SK-N-SH (cell line): ENCODE results near the gene GRK5. TPM values are rescaled to one million over a fixed set of nuclear protein-coding genes. Genes with fewer than 3 reads are reported as not detected.

ENCODE experiments used
- CTCF ChIA-PET: fragments of 300-600, 350-600 bp; formaldehyde crosslinking; extraction: SDS; loops from one replicate; lab custom pipeline; 2021; lab: Yijun Ruan, JAX
- POLR2A ChIA-PET: fragments of 350-600 bp; sonication (Branson Sonifier 250); formaldehyde crosslinking; extraction: SDS; loops from one replicate; lab custom pipeline; 2020; ENCODE audit warnings: antibody characterized with exemption, inconsistent platforms; lab: Yijun Ruan, JAX
- DNase-seq: peaks from one replicate; pipeline ENCODE4 v3.0.0; 2012
- H2AFZ ChIP-seq: fragments of 200-600 bp; sonication (generic); 2 replicates; pipeline ENCODE4 v1.8.1; 2016; ENCODE audit warnings: antibody characterized with exemption, mild to moderate bottlenecking, low read depth
- H3F3A ChIP-seq: fragments of 200-600 bp; sonication (generic); replicated peaks from 2 replicates; pipeline ENCODE3; 2016; ENCODE audit warnings: antibody characterized with exemption, mild to moderate bottlenecking; ENCODE audit not compliant: insufficient read depth
- H3K27ac ChIP-seq, 2 experiments: fragments of 200-500 bp in 1 of 2; fragments of 200-600 bp in 1 of 2; sonication (Bioruptor generic) in 1 of 2; sonication (generic), shearing (Covaris generic) in 1 of 2; 2 replicates each; pipeline versions ENCODE4 v1.5.1 to v1.6.1; 2014 to 2016; ENCODE audit warnings: low read depth in 2 of 2, inconsistent platforms in 1 of 2, low read length in 1 of 2, mild to moderate bottlenecking in 1 of 2, mixed read lengths in 1 of 2
- H3K27me3 ChIP-seq: fragments of 200-600 bp; sonication (generic), shearing (Covaris generic); 2 replicates; pipeline ENCODE4 v1.6.1; 2016; ENCODE audit warnings: mixed run types; ENCODE audit not compliant: insufficient read depth
- H3K36me3 ChIP-seq, 2 experiments: fragments of 200-500 bp in 1 of 2; fragments of 200-600 bp in 1 of 2; sonication (Bioruptor generic) in 1 of 2; sonication (generic) in 1 of 2; replicated peaks in 1 of 2; 2 replicates each; pipeline versions ENCODE3 to v1.5.1; 2014 to 2016; ENCODE audit warnings: low read length in 1 of 2, mild to moderate bottlenecking in 1 of 2; ENCODE audit not compliant: insufficient read depth in 2 of 2, control insufficient read depth in 1 of 2
- H3K4me1 ChIP-seq, 2 experiments: fragments of 200-500 bp in 1 of 2; fragments of 200-600 bp in 1 of 2; sonication (Bioruptor generic) in 1 of 2; sonication (generic), shearing (Covaris generic) in 1 of 2; 2 replicates each; pipeline versions ENCODE4 v1.5.1 to v1.6.1; 2014 to 2016; ENCODE audit warnings: low read depth in 1 of 2, low read length in 1 of 2, mixed run types in 1 of 2; ENCODE audit not compliant: insufficient read depth in 2 of 2, control insufficient read depth in 1 of 2
- H3K4me2 ChIP-seq: fragments of 200-600 bp; sonication (generic), shearing (Covaris generic); 2 replicates; pipeline ENCODE4 v1.6.1; 2017; ENCODE audit warnings: mixed run types
- H3K4me3 ChIP-seq, 2 experiments: fragments of 200-500 bp in 1 of 2; fragments of 200-600 bp in 1 of 2; sonication (Bioruptor generic) in 1 of 2; sonication (generic), shearing (Covaris generic) in 1 of 2; 2 replicates each; pipeline versions ENCODE4 v1.5.1 to v1.8.1; 2014 to 2016; ENCODE audit warnings: low read depth in 2 of 2, inconsistent platforms in 1 of 2, low read length in 1 of 2, mild to moderate bottlenecking in 1 of 2, mixed read lengths in 1 of 2, moderate library complexity in 1 of 2
- H3K79me2 ChIP-seq: fragments of 200-600 bp; sonication (generic); 2 replicates; pipeline ENCODE4 v1.8.1; 2017; ENCODE audit warnings: mild to moderate bottlenecking; ENCODE audit not compliant: insufficient read depth
- H3K9ac ChIP-seq: fragments of 200-600 bp; sonication (generic); 2 replicates; pipeline ENCODE4 v1.6.1; 2017; ENCODE audit warnings: mixed run types
- H3K9me2 ChIP-seq: fragments of 200-600 bp; sonication (generic); 2 replicates; pipeline ENCODE4 v1.6.1; 2017; ENCODE audit warnings: mixed run types
- H3K9me3 ChIP-seq: fragments of 200-600 bp; sonication (generic); 2 replicates; pipeline ENCODE4 v1.6.1; 2017; ENCODE audit warnings: mixed run types, mild to moderate bottlenecking, moderate library complexity
- H4K20me1 ChIP-seq: fragments of 200-600 bp; sonication (generic); 2 replicates; pipeline ENCODE4 v1.6.1; 2017; ENCODE audit warnings: mild to moderate bottlenecking, mixed run types; ENCODE audit not compliant: insufficient read depth
- EP300 ChIP-seq, 2 experiments: IDR thresholded peaks; 2 replicates each; pipeline versions ENCODE4 v1.4.0 to v1.6.1; 2012; ENCODE audit warnings: borderline replicate concordance in 1 of 2, low read depth in 1 of 2, low read length in 1 of 2
- EZH2phosphoT487 ChIP-seq: fragments of 200-600 bp; sonication (generic); IDR thresholded peaks from 2 replicates; pipeline ENCODE4 v1.6.1; 2017; ENCODE audit warnings: low read depth, mixed run types, mild to moderate bottlenecking, antibody characterized with exemption, moderate library complexity, borderline replicate concordance
- FOXM1 ChIP-seq: IDR thresholded peaks from 2 replicates; pipeline ENCODE4 v1.4.0; 2012; ENCODE audit warnings: low read depth, mild to moderate bottlenecking
- GABPA ChIP-seq: IDR thresholded peaks from 2 replicates; pipeline ENCODE4 v1.4.0; 2012; ENCODE audit warnings: low read depth, mild to moderate bottlenecking
- MEF2A ChIP-seq: IDR thresholded peaks from 2 replicates; pipeline ENCODE4 v1.4.0; 2012; ENCODE audit warnings: low read depth, borderline replicate concordance
- PBX3 ChIP-seq: IDR thresholded peaks from 2 replicates; pipeline ENCODE4; 2012
- RAD21 ChIP-seq: IDR thresholded peaks from 2 replicates; pipeline ENCODE4 v1.6.1; 2012; ENCODE audit warnings: mild to moderate bottlenecking, low read length
- RCOR1 ChIP-seq: fragments of 150-350 bp; IDR thresholded peaks from 2 replicates; pipeline ENCODE4 v1.6.1; 2017; ENCODE audit warnings: antibody characterized with exemption, low read length
- RXRA ChIP-seq: IDR thresholded peaks from 2 replicates; pipeline ENCODE4 v1.4.0; 2012; ENCODE audit warnings: low read depth, mild to moderate bottlenecking, borderline replicate concordance
- TAF1 ChIP-seq: IDR thresholded peaks from 2 replicates; pipeline ENCODE4 v1.6.1; 2012; ENCODE audit warnings: low read depth, mild to moderate bottlenecking, low read length, moderate library complexity, borderline replicate concordance
- TCF12 ChIP-seq: IDR thresholded peaks from 2 replicates; pipeline ENCODE4 v1.4.0; 2012
- USF2 ChIP-seq: fragments of 150-350 bp; IDR thresholded peaks from 2 replicates; pipeline ENCODE4 v1.6.1; 2017; ENCODE audit warnings: antibody characterized with exemption, low read length, low read depth, borderline replicate concordance
- ZBTB33 ChIP-seq: IDR thresholded peaks from 2 replicates; pipeline ENCODE4 v1.4.0; 2012; ENCODE audit warnings: low read depth, borderline replicate concordance
- WGBS: methylation state at CpG from one replicate; pipeline ENCODE4 v1.1.6; 2017; ENCODE audit warnings: low lambda C conversion rate; 5-methylcytosine and 5-hydroxymethylcytosine counted together
- polyA plus RNA-seq, 3 experiments: library from polyadenylated mRNA; depleted of rRNA; stranded (reverse); fragments of >200 nt; gene quantifications; 2 replicates each; pipeline ENCODE4 v1.2.3, GENCODE V29; 2012

Gene GRK5
- polyA plus RNA-seq, 1 of the 3 experiments (the other 2 are of a cell fraction): 12.1 TPM

GRCh38 chr10:119183664-119184412 is 23.5 kb upstream of the GRK5 start:
- Histone ChIP-seq H3K9me3 (no peaks in the 10 kb centered on the region), H3K36me3 (no peaks in the 10 kb centered on the region), H3K27ac (no peak overlapping the region), H3F3A (no peaks in the 10 kb centered on the region), H3K4me1 (peaks cover 0 to 5% of the 10 kb centered on the region in 2 experiments; a peak in 3 of 4 replicates), H2AFZ (no peak overlapping the region), H3K9me2 (no peaks in the 10 kb centered on the region), H3K4me2 (no peak overlapping the region), H3K27me3 (no peaks in the 10 kb centered on the region), H3K79me2 (no peaks in the 10 kb centered on the region), H3K9ac (no peak overlapping the region), H3K4me3 (no peak overlapping the region), H4K20me1 (no peaks in the 10 kb centered on the region)
- no peak for DNase-seq
- CTCF ChIA-PET: interaction anchor here (1.4 to 1.7 kb wide), 2 partner anchors 15 to 22 kb away, joined by 6 to 7 read pairs; no protein-coding TSS in a partner anchor
- POLR2A ChIA-PET: no interaction called here
- 95% methylated on average over 9 of the region's 9 CpGs for WGBS
- no peak for TF ChIP-seq RXRA
- no peak for TF ChIP-seq MEF2A
- TF ChIP-seq EP300 (IDR thresholded peaks at IDR 0.05; ENCODE audit: borderline replicate concordance in 1 of 2, low read depth in 1 of 2, low read length in 1 of 2): no peak
- no peak for TF ChIP-seq USF2
- no peak for TF ChIP-seq PBX3
- TF ChIP-seq RAD21: no peak
- no peak for TF ChIP-seq ZBTB33
- no peak for TF ChIP-seq EZH2phosphoT487
- no peak for TF ChIP-seq TCF12
- no peak for TF ChIP-seq GABPA
- no peak for TF ChIP-seq FOXM1
- no peak for TF ChIP-seq TAF1
- TF ChIP-seq RCOR1: no peak
